Thyroid gland (tissue), 4 donors: ENCODE results near the gene DUSP7. TPM values are rescaled to one million over a fixed set of nuclear protein-coding genes. Genes with fewer than 3 reads are reported as not detected.
A peak's percentile ranks its signal among the peaks of the same experiment; 100 is the strongest.

Experiments used
- DNase-seq, 2 donors: peaks; one replicate each; pipeline ENCODE4 v3.0.0-alpha.2; 2019
- H3K27ac ChIP-seq, 3 donors: fragments of 200-600 bp; sonication (generic); 1 replicate in 2 of 3; 2 replicates in 1 of 3; pipeline ENCODE4 v1.5.1; 2016 to 2019; ENCODE audit warnings: mild to moderate bottlenecking in 1 of 3, moderate library complexity in 1 of 3
- H3K27me3 ChIP-seq: fragments of 200-600 bp; sonication (generic); one replicate; pipeline ENCODE4 v1.5.1; 2019
- H3K36me3 ChIP-seq, 2 donors: fragments of 200-600 bp; sonication (generic); one replicate each; pipeline ENCODE4 v1.5.1; 2016 to 2019
- H3K4me1 ChIP-seq, 2 donors: fragments of 200-600 bp; sonication (generic); one replicate each; pipeline ENCODE4 v1.5.1; 2017 to 2019
- H3K4me3 ChIP-seq, 3 donors: fragments of 200-600 bp; sonication (generic); replicated peaks in 1 of 3; 1 replicate in 2 of 3; 2 replicates in 1 of 3; pipeline ENCODE4 v1.5.1; 2016; ENCODE audit warnings: mild to moderate bottlenecking in 1 of 3
- H3K9me3 ChIP-seq: fragments of 200-600 bp; sonication (generic); one replicate; pipeline ENCODE4 v1.5.1; 2017
- CTCF ChIP-seq, 6 experiments: fragments of 200-600 bp in 3 of 6; fragments of 450-650 bp in 3 of 6; sonication (generic) in 3 of 6; IDR thresholded peaks; one replicate each; pipeline ENCODE4 v1.5.1; 2016 to 2019; ENCODE audit warnings: antibody characterized with exemption in 6 of 6, mild to moderate bottlenecking in 2 of 6, inconsistent platforms in 1 of 6, moderate library complexity in 1 of 6
- POLR2A ChIP-seq, 2 donors: fragments of 450-650 bp; IDR thresholded peaks; one replicate each; pipeline ENCODE4 v1.6.1; 2017; ENCODE audit warnings: antibody characterized with exemption in 2 of 2, mild to moderate bottlenecking in 2 of 2, moderate library complexity in 1 of 2
- WGBS, 2 donors: methylation state at CpG; one replicate each; pipeline ENCODE4 v1.1.5; 2017; 5-methylcytosine and 5-hydroxymethylcytosine counted together
- intact Hi-C: fragments of 100-400 bp; cut with DNase I; formaldehyde crosslinking; loops from one replicate; pipeline ENCODE4 v1.15.1; 2023
- total RNA-seq, 4 donors: library from RNA; depleted of rRNA; stranded (reverse); fragments of >200 nt; gene quantifications; one replicate each; pipeline ENCODE4 v1.2.3, GENCODE V29; 2016

Gene DUSP7
- total RNA-seq, 4 donors from 2014 or later: 6.9 to 10.6 (median 10.4) TPM

GRCh38 chr3:52039846-52040245 is 16.5 kb downstream of the DUSP7 start:
- H3K4me3 ChIP-seq: no peak overlapping the region
- intact Hi-C loops: no loop called here
- DNase-seq: peak; percentile 96 to 98
- peaks cover 11 to 35% of the 10 kb centered on the region in 2 donors for H3K4me1 ChIP-seq
- no peaks in the 10 kb centered on the region for H3K27me3 ChIP-seq
- H3K27ac ChIP-seq: peak overlapping the region; percentile 36 to 63 (median 62)
- TF ChIP-seq POLR2A (IDR thresholded peaks at IDR 0.05): peak in 1 of 2 donors; percentile 31
- no peak for TF ChIP-seq CTCF (IDR thresholded peaks at IDR 0.05)
- no peaks in the 10 kb centered on the region for H3K36me3 ChIP-seq
- H3K9me3 ChIP-seq: no peaks in the 10 kb centered on the region
- whole genome bisulfite sequencing, 2 donors: 16 to 25% methylated on average over 6 to 17 of the region's 17 CpGs

- peak overlapping the region; percentile 36 to 62 (median 61) for H3K27ac ChIP-seq
- intact Hi-C loops: no loop called here
- WGBS, 2 donors: 63 to 75% methylated on average over 4 of the region's 4 CpGs
- peaks cover 11 to 35% of the 10 kb centered on the region in 2 donors for H3K4me1 ChIP-seq
- no peak for DNase-seq
- H3K4me3 ChIP-seq: no peak overlapping the region
- no peaks in the 10 kb centered on the region for H3K9me3 ChIP-seq
- H3K36me3 ChIP-seq: no peaks in the 10 kb centered on the region
- TF ChIP-seq POLR2A (IDR thresholded peaks at IDR 0.05): no peak
- TF ChIP-seq CTCF (IDR thresholded peaks at IDR 0.05): no peak
- H3K27me3 ChIP-seq: no peaks in the 10 kb centered on the region
Observed at GRCh38 chr3:52039426-52039825, 16.9 kb downstream of the DUSP7 start.

DNA sequence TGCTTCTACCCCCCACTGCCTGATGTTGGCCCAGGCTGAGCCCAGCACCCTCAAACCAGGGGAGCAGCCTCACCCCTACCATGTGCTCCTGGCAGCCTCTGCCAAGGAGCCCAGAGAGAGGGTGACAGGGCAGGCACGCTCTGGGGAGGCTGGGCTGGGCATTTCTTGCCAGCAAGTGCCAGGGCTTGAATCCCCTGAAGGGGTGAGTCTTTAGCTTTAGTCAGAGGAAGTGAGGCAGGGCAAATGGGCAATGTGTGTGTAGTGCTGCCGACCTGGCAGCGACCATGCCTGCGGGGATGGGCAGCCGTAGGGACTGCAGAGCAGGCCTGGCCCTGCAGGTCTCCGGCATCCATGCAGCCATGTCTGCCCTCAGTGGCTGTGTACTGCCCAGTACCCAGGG is 18.1 kb downstream of the DUSP7 start:
- intact Hi-C loops: no loop called here
- no peak for TF ChIP-seq CTCF (IDR thresholded peaks at IDR 0.05)
- H3K9me3 ChIP-seq: no peaks in the 10 kb centered on the region
- DNase-seq: peak; percentile 53 to 72
- H3K27ac ChIP-seq: peak overlapping the region in 1 of 3 donors; percentile 24
- H3K27me3 ChIP-seq: no peaks in the 10 kb centered on the region
- no peaks in the 10 kb centered on the region for H3K36me3 ChIP-seq
- H3K4me3 ChIP-seq: no peak overlapping the region
- peaks cover 11 to 35% of the 10 kb centered on the region in 2 donors for H3K4me1 ChIP-seq
- 50 to 70% methylated on average over 2 to 6 of the region's 6 CpGs for WGBS, 2 donors

DNA sequence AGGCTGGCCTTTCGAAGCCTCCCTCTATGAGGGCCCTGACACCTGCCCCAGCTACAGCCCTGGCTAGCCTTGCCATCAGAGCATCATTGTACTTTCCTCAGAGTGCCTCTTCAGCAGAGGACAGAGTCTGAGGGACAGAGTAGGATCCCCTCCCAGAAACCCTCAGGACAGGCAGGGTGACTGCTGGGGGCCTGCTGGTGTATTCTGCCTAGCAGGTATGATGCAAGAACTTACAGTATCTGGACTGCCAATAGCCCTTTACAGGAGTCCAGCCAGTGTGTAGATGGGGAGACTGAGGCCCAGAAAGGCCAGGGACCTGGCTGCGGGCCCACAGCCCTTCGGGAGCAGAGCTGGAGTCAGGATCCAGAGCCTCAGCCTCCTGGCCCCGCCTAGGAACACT is 19.1 kb downstream of the DUSP7 start:
- peaks cover 11 to 35% of the 10 kb centered on the region in 2 donors for H3K4me1 ChIP-seq
- no peak overlapping the region for H3K4me3 ChIP-seq
- no peaks in the 10 kb centered on the region for H3K36me3 ChIP-seq
- WGBS, 2 donors: no CpG with 5 or more reads among the region's 4 CpGs
- H3K27ac ChIP-seq: no peak overlapping the region
- no peaks in the 10 kb centered on the region for H3K27me3 ChIP-seq
- DNase-seq: no peak
- intact Hi-C loops: no loop called here
- TF ChIP-seq POLR2A (IDR thresholded peaks at IDR 0.05) (no peak), CTCF (IDR thresholded peaks at IDR 0.05) (no peak)
- H3K9me3 ChIP-seq: no peaks in the 10 kb centered on the region

DNA sequence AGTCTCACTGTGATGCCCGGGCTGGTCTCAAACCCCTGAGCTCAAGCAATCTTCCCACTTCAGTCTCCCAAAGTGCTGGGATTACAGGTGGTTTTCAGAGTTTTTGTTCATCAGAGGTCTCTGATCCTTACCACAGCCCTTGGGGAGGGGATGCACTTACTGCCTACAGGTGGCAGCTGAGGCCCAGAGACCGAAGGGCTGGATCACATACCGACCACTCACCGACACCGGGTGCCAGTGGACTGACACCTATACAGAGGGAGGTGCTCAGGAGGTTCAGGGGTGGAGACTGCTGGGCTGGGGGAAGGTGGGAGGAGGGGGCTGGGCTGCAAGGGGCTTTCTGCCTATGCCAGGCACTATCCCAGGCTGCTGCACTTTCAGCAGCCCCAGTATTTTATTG is 19.5 kb downstream of the DUSP7 start:
- DNase-seq: no peak
- no peaks in the 10 kb centered on the region for H3K36me3 ChIP-seq
- H3K4me1 ChIP-seq: peaks cover 11 to 35% of the 10 kb centered on the region in 2 donors
- H3K9me3 ChIP-seq: no peaks in the 10 kb centered on the region
- no peak overlapping the region for H3K4me3 ChIP-seq
- WGBS, 2 donors: 69 to 74% methylated on average over 5 of the region's 5 CpGs
- no peaks in the 10 kb centered on the region for H3K27me3 ChIP-seq
- H3K27ac ChIP-seq: no peak overlapping the region
- no peak for TF ChIP-seq CTCF (IDR thresholded peaks at IDR 0.05)
- no peak for TF ChIP-seq POLR2A (IDR thresholded peaks at IDR 0.05)
- intact Hi-C loops: no loop called here
